H9 (cell line): Measurements from ENCODE around the gene OR2A5. TPM values are rescaled to one million over a fixed set of nuclear protein-coding genes. Genes with fewer than 3 reads are reported as not detected.

Source experiments
- DNase-seq: peaks from one replicate; pipeline ENCODE4 v3.0.0-alpha.2; 2017
- H2AFZ ChIP-seq: one replicate; pipeline ENCODE4 v1.6.1; 2013; ENCODE audit warnings: mild to moderate bottlenecking, low read length, control low read depth, moderate library complexity
- H2AK5ac ChIP-seq: 2 replicates; pipeline ENCODE4 v1.6.1; 2013; ENCODE audit warnings: low read length, control low read depth, mixed read lengths; ENCODE audit not compliant: insufficient read length
- H2BK120ac ChIP-seq: one replicate; pipeline ENCODE4 v1.6.1; 2013; ENCODE audit warnings: low read depth, mild to moderate bottlenecking, low read length, control low read depth, inconsistent platforms; ENCODE audit not compliant: poor library complexity, severe bottlenecking
- H2BK12ac ChIP-seq: 2 replicates; pipeline ENCODE4 v1.6.1; 2013; ENCODE audit warnings: low read length, control low read depth, mixed read lengths, low read depth; ENCODE audit not compliant: insufficient read length
- H2BK15ac ChIP-seq: 2 replicates; pipeline ENCODE4 v1.6.1; 2013; ENCODE audit warnings: low read depth, low read length, control low read depth
- H2BK20ac ChIP-seq: one replicate; pipeline ENCODE4 v1.6.1; 2013; ENCODE audit warnings: low read depth, mild to moderate bottlenecking, low read length, control low read depth, inconsistent platforms; ENCODE audit not compliant: poor library complexity, severe bottlenecking
- H2BK5ac ChIP-seq: 2 replicates; pipeline ENCODE4 v1.6.1; 2013; ENCODE audit warnings: low read length, control low read depth, mixed read lengths; ENCODE audit not compliant: insufficient read length
- H3K14ac ChIP-seq: 2 replicates; pipeline ENCODE4 v1.6.1; 2013; ENCODE audit warnings: low read length, control low read depth; ENCODE audit not compliant: insufficient read depth
- H3K18ac ChIP-seq: 2 replicates; pipeline ENCODE4 v1.6.1; 2013; ENCODE audit warnings: low read depth, mild to moderate bottlenecking, mixed read lengths, low read length, control low read depth; ENCODE audit not compliant: insufficient read length
- H3K23ac ChIP-seq: 2 replicates; pipeline ENCODE4 v1.6.1; 2013; ENCODE audit warnings: low read length, control low read depth, mixed read lengths, low read depth; ENCODE audit not compliant: insufficient read length
- H3K23me2 ChIP-seq: 2 replicates; pipeline ENCODE4 v1.6.1; 2013; ENCODE audit warnings: low read depth, mild to moderate bottlenecking, mixed read lengths, low read length, control low read depth; ENCODE audit not compliant: insufficient read length, poor library complexity, severe bottlenecking
- H3K27ac ChIP-seq: 2 replicates; pipeline ENCODE4 v1.5.1; 2013; ENCODE audit warnings: low read length, control low read depth, mixed read lengths, low read depth; ENCODE audit not compliant: insufficient read length
- H3K27me3 ChIP-seq: 2 replicates; pipeline ENCODE4 v1.6.1; 2013; ENCODE audit warnings: low read length, control low read depth, inconsistent platforms; ENCODE audit not compliant: insufficient read depth
- H3K4ac ChIP-seq: 2 replicates; pipeline ENCODE4 v1.6.1; 2013; ENCODE audit warnings: low read depth, mild to moderate bottlenecking, control low read depth, inconsistent platforms, low read length, moderate library complexity
- H3K4me1 ChIP-seq: 2 replicates; pipeline ENCODE4 v1.6.1; 2013; ENCODE audit warnings: low read length, control low read depth, inconsistent platforms; ENCODE audit not compliant: insufficient read depth
- H3K4me2 ChIP-seq: 2 replicates; pipeline ENCODE4 v1.6.1; 2013; ENCODE audit warnings: low read length, control low read depth, mixed read lengths; ENCODE audit not compliant: insufficient read length, insufficient read depth
- H3K56ac ChIP-seq: 2 replicates; pipeline ENCODE4 v1.6.1; 2013; ENCODE audit warnings: low read depth, mild to moderate bottlenecking, mixed read lengths, low read length, control low read depth; ENCODE audit not compliant: insufficient read length
- H3K79me1 ChIP-seq: 2 replicates; pipeline ENCODE4 v1.6.1; 2013; ENCODE audit warnings: low read depth, mild to moderate bottlenecking, moderate library complexity, low read length, control low read depth, inconsistent platforms; ENCODE audit not compliant: insufficient read depth, poor library complexity, severe bottlenecking
- H3K79me2 ChIP-seq: 2 replicates; pipeline ENCODE4 v1.6.1; 2013; ENCODE audit warnings: low read length, control low read depth, inconsistent platforms; ENCODE audit not compliant: insufficient read depth
- H3K9ac ChIP-seq: 2 replicates; pipeline ENCODE4 v1.6.1; 2013; ENCODE audit warnings: low read length, control low read depth, mixed read lengths; ENCODE audit not compliant: insufficient read length; ENCODE audit errors: extremely low read depth
- H3K9me3 ChIP-seq: one replicate; pipeline ENCODE4 v1.6.1; 2013; ENCODE audit warnings: low read depth, low read length, inconsistent platforms; ENCODE audit not compliant: control insufficient read depth
- H3T11ph ChIP-seq: one replicate; pipeline ENCODE4 v1.6.1; 2013; ENCODE audit warnings: mild to moderate bottlenecking, low read length, control low read depth, inconsistent platforms
- H4K20me1 ChIP-seq: one replicate; pipeline ENCODE4 v1.6.1; 2013; ENCODE audit not compliant: control insufficient read depth, insufficient read length, insufficient read depth
- H4K5ac ChIP-seq: 2 replicates; pipeline ENCODE4 v1.6.1; 2013; ENCODE audit warnings: low read depth, mild to moderate bottlenecking, mixed read lengths, low read length, control low read depth; ENCODE audit not compliant: insufficient read length
- H4K8ac ChIP-seq: replicated peaks from 2 replicates; pipeline ENCODE4 v1.6.1; 2013; ENCODE audit warnings: low read length, control low read depth, mixed read lengths, low read depth; ENCODE audit not compliant: insufficient read length
- H4K91ac ChIP-seq: 2 replicates; pipeline ENCODE4 v1.6.1; 2013; ENCODE audit warnings: low read depth, mild to moderate bottlenecking, moderate library complexity, mixed read lengths, low read length, control low read depth; ENCODE audit not compliant: insufficient read length
- H3K27ac Mint-ChIP-seq, 3 experiments: 2 replicates in 2 of 3; 3 replicates in 1 of 3; pipeline ENCODE4 v1.8.0; 2020 to 2021; ENCODE audit warnings: mixed read lengths in 3 of 3, mild to moderate bottlenecking in 1 of 3, moderate library complexity in 1 of 3
- H3K27me3 Mint-ChIP-seq: 2 replicates; pipeline ENCODE4 v1.8.0; 2021; ENCODE audit warnings: low read depth, mild to moderate bottlenecking, moderate library complexity, mixed read lengths
- H3K36me3 Mint-ChIP-seq, 3 experiments: 2 replicates in 2 of 3; 3 replicates in 1 of 3; pipeline ENCODE4 v1.8.0; 2020 to 2021; ENCODE audit warnings: low read depth in 3 of 3, mixed read lengths in 3 of 3; ENCODE audit not compliant: insufficient read depth in 1 of 3
- H3K4me1 Mint-ChIP-seq, 2 experiments: 2 replicates each; pipeline ENCODE4 v1.8.0; 2020; ENCODE audit warnings: mixed read lengths in 2 of 2
- H3K4me3 Mint-ChIP-seq, 2 experiments: 2 replicates in 1 of 2; 3 replicates in 1 of 2; pipeline ENCODE4 v1.8.0; 2020 to 2021; ENCODE audit warnings: mild to moderate bottlenecking in 2 of 2, mixed read lengths in 2 of 2, moderate library complexity in 1 of 2
- H3K9me3 Mint-ChIP-seq, 2 experiments: 2 replicates in 1 of 2; 3 replicates in 1 of 2; pipeline ENCODE4 v1.8.0; 2020; ENCODE audit warnings: mild to moderate bottlenecking in 2 of 2, mixed read lengths in 2 of 2, moderate library complexity in 1 of 2
- CTCF ChIP-seq: fragments of 200-600 bp; sonication (generic); conservative IDR thresholded peaks from 3 replicates; pipeline ENCODE4 v1.8.0; 2021; ENCODE audit warnings: antibody characterized with exemption, mild to moderate bottlenecking
- WGBS: extraction: QIAGEN DNeasy Blood & Tissue Kit; methylation state at CpG from one replicate; pipeline ENCODE4 v1.1.7; 2013; ENCODE audit warnings: missing lambda C conversion rate, low lambda C conversion rate, mixed read lengths; ENCODE audit not compliant: insufficient read length; ENCODE audit errors: extremely low coverage; 5-methylcytosine and 5-hydroxymethylcytosine counted together
- total RNA-seq: library from RNA; stranded (reverse); gene quantifications from 2 replicates; pipeline ENCODE4 v1.2.1, GENCODE V29; 2021

OR2A5 gene
- total RNA-seq, 1 experiment from 2014 or later, result not detected

GRCh38 chr7:144028547-144028946, 20.2 kb upstream of the OR2A5 start:
- no peak overlapping the region for H3K14ac ChIP-seq
- no peak overlapping the region for H2BK15ac ChIP-seq
- no peak overlapping the region for H3K9ac ChIP-seq
- H2BK20ac ChIP-seq, result no peak overlapping the region
- H3K9me3 Mint-ChIP-seq, result no peaks in the 10 kb centered on the region
- no peak overlapping the region for H3K4me3 Mint-ChIP-seq
- H2BK120ac ChIP-seq, result no peak overlapping the region
- no peaks in the 10 kb centered on the region; a peak in 1 of 4 replicates for H3K4me1 Mint-ChIP-seq
- no peak for DNase-seq
- no peak overlapping the region for H3K4ac ChIP-seq
- H3K4me1 ChIP-seq, result no peaks in the 10 kb centered on the region
- H2AK5ac ChIP-seq, result no peak overlapping the region
- no peaks in the 10 kb centered on the region for H3K27me3 ChIP-seq
- H3K27me3 Mint-ChIP-seq, result no peaks in the 10 kb centered on the region
- no peaks in the 10 kb centered on the region for H3K79me1 ChIP-seq
- H3T11ph ChIP-seq, result no peak overlapping the region
- H3K23ac ChIP-seq, result no peak overlapping the region
- H4K5ac ChIP-seq, result no peak overlapping the region
- H3K4me2 ChIP-seq, result no peak overlapping the region
- H3K9me3 ChIP-seq, result no peaks in the 10 kb centered on the region
- no peaks in the 10 kb centered on the region for H3K79me2 ChIP-seq
- H3K23me2 ChIP-seq, result no peaks in the 10 kb centered on the region
- H2BK12ac ChIP-seq, result no peak overlapping the region
- no peak overlapping the region for H3K27ac Mint-ChIP-seq
- no peak overlapping the region for H3K56ac ChIP-seq
- H4K20me1 ChIP-seq, result no peaks in the 10 kb centered on the region
- no CpG with 5 or more reads among the region's 3 CpGs for WGBS
- no peak overlapping the region for H2BK5ac ChIP-seq
- no peak overlapping the region for H3K18ac ChIP-seq
- no peak overlapping the region for H4K8ac ChIP-seq
- H4K91ac ChIP-seq, result no peak overlapping the region
- H3K36me3 Mint-ChIP-seq, result no peaks in the 10 kb centered on the region
- H3K27ac ChIP-seq, result no peak overlapping the region
- no peak overlapping the region for H2AFZ ChIP-seq
- TF ChIP-seq CTCF, result no peak
